HG03066 (cell line): Measurements from ENCODE around the gene IRX5.

Experiments
- ATAC-seq: cut with Tn5 transposase; IDR thresholded peaks from one replicate; pipeline ENCODE4 v1.9.1; 2021; ENCODE audit warnings: low read depth; ENCODE audit not compliant: unreplicated experiment

Gene IRX5

DNA sequence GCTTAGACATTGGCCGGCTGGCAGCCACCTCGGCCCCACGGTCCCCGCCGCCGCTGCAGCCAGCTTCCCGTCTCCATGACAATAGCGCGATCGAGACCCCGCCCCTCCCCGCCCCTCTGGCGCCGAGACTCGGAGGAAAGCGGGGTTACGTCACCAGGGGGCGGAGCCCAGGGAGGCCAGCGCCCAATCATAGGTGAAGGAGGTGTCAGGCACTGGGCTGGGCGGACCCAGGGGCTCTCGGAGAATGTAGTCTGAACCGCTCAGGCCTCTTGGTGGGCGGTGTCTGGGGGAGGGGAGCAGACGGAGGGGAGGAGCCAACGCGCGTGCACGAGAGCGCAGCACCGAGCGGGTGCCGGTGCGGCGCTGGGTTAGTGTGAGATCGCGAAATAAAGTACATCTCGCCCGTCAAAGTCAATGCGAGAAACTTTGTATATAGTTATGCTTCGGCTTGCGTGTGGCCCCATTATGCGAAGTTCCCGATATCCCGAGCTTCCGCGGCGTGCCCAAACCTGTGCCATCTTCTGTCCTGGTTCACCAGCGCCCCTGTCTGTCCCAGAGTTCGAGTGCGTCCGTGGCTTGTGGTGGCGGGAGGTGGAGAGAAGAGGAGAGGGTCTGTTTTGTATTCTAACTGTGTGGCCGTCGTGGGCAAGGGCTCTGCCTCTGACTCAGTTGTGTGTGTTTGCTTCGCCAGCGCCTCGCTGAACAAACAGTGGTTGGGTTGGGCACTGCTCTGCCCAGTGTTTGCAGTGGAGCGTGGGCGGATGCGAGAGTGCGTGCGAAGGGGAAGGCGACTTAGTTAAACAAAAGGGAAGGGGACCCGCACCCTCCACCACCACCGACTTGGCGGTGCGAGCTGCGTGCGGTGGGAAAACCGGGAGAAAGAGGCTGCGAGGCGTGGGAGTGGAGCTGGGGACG lies 1.3 kb upstream of the IRX5 start:
- peak; percentile 92 for ATAC-seq

DNA sequence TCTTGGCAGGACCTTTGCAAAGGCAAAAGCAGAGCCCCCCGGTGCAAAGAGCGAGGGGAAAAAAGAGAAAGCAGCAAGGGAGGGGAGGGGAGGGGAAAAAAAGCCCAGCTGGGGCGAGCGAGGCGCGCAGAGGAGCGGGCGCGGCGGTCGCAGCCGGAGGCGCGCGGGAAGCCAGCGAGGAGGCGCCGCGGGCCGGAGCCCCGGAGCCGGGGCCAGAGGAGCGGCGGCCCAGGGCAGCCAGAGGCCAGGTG lies 129 bp downstream of the IRX5 start:
- no peak for ATAC-seq

DNA sequence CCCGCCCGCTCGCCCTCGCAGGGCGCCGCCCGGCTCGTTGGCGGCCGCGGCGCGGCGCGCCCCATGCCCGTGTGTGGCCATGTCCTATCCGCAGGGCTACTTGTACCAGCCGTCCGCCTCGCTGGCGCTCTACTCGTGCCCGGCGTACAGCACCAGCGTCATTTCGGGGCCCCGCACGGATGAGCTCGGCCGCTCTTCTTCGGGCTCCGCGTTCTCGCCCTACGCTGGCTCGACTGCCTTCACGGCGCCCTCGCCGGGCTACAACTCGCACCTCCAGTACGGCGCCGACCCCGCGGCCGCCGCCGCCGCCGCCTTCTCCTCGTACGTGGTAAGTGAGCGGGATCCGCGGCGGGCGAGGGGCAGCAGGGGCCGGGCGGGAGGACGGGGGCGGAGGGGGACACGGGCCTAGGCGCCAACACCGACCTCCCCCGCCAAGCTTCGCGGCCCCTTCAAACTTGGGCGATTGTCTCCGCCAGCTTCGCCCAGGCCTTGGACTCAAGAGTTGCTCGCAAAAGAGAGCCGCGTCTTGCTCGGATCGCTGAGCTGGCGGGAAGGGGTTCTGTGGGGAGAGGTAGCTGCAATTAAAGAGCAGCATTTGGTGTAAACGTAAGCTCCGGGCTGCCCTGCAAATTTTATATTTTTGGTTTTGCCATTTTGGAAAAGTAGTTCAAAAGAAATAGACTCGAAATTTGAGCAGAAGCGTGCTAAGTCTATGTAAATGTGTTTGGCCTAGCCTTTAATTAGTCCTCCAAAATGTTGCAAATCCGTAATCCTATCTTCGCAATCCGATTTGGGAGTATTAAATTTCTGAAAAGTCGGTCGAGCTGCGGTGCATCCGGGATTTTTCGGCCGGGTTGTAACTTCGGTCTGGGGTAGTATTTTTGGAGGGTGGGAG lies 702 bp downstream of the IRX5 start:
- no peak for ATAC-seq

DNA sequence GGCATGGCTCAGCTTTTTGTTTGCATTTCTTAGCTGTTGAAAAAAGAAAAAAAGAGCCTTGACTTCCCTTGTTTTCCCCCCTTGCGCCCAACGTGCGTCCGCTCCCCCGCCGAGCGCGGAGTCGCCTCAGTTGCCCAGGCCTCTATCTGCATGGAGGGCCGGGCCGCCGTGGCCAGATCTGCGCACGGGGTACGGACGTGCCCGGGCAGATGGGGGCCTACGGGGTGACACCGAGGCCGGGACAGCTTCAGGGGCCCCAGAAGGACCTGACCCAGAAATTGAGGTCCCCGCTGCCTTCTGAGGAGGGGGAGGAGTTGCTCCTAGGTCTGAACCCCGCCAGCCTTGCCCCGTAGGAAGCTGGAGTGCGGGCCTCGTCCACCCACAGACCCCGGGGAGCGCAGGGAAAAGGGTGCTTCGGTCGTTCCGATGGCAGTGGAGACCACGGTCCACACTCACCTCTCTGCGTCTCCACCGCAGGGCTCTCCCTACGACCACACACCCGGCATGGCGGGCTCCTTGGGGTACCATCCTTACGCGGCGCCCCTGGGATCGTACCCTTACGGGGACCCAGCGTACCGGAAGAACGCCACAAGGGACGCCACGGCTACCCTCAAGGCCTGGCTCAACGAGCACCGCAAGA lies 1.5 kb downstream of the IRX5 start:
- no peak for ATAC-seq

DNA sequence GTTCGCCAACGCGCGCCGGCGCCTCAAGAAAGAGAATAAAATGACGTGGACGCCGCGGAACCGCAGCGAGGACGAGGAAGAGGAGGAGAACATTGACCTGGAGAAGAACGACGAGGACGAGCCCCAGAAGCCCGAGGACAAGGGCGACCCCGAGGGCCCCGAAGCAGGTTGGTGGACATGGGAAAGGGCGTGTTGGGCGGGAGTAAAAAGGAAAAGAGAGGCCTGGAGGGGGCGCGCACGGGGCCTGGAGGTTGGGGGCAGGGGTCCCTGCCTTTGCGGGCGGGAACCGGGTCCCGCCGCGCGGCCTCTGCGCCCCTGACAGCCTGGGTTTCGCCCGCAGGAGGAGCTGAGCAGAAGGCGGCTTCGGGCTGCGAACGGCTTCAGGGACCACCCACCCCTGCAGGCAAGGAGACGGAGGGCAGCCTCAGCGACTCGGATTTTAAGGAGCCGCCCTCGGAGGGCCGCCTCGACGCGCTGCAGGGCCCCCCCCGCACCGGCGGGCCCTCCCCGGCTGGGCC lies 2.1 kb downstream of the IRX5 start:
- no peak for ATAC-seq

DNA sequence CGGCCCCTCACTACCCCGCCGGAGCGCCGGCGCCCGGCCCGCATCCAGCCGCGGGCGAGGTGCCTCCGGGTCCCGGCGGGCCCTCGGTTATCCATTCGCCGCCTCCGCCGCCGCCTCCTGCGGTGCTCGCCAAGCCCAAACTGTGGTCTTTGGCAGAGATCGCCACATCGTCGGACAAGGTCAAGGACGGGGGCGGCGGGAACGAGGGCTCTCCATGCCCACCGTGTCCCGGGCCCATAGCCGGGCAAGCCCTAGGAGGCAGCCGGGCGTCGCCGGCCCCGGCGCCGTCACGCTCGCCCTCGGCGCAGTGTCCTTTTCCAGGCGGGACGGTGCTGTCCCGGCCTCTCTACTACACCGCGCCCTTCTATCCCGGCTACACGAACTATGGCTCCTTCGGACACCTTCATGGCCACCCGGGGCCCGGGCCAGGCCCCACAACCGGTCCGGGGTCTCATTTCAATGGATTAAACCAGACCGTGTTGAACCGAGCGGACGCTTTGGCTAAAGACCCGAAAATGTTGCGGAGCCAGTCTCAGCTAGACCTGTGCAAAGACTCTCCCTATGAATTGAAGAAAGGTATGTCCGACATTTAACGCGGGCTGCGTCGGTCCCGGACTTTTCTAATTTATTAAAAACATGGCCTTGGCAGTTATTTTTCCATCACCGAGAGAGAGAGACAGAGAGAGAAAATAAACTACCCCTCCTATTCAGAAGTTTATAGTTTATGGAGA lies 2.8 kb downstream of the IRX5 start:
- no peak for ATAC-seq

DNA sequence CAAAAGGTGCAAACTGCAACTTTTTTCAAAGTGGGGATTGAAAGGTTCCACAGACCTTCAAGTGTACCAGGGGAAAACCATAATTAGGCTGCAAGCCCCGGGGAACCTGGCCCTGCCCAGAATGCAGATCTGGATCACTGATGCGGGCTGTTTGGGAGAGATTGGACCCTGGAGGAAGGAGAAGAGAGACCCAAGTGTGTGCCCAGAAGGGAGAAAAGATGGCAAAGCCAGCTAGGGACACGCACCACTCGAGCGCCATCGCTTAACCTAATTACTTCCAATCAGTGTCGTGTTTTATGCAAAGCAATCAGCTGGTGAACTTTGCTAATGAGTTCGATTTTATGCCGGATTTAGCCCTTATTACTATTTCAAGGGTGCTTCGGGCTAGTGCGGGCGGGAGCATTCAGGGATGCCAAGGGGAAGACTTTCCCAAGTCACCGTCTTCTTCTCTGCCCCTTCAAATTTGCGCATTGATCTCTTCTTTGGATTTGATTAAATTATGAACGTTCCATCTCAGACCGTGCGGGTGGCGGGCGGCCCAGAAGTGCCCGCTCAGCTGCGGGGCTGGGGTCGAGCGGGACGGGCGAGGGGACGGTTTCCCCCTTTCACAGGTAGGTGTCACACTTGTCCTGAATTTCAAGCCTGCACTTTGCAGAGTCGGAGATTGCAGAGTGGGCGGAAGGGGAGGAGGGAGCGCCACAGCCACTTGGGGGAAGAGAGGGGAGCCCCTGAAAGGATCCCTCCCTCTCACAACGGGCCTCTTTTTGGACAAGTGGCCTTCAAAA lies 4.0 kb downstream of the IRX5 start:
- ATAC-seq: no peak

DNA sequence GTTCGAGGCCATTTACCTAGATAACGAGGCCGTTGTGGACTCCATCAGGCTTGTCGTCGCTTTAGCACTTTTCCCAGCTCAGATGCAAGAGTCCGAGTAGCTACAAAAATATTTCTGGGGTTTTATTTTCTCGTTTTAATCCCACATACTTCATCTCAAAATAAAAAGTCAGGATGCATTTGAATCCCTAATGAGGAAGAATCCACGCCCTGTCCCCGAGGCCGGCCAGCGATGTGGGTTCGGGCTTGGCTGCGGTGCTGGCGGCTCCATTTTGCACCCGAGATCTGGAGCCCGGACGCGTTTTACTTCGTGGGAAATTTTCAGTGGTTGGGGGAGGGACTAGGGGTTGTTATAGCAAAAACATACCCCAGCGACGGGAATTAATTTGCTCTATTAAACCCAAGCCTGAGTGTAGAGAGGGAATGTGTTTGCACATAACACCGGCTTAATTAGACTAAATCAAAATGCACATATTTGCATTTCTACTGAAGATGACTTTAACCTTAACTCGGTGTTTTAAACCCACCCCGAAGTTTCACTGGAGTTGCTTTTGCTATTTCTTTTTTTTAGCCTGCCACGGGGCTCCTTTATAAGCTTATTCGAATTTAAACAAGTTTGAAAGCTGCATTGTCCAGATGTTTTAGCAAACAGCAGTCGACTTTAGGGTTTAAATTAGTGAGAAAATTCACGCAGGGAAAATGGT lies 4.8 kb downstream of the IRX5 start:
- ATAC-seq: no peak

DNA sequence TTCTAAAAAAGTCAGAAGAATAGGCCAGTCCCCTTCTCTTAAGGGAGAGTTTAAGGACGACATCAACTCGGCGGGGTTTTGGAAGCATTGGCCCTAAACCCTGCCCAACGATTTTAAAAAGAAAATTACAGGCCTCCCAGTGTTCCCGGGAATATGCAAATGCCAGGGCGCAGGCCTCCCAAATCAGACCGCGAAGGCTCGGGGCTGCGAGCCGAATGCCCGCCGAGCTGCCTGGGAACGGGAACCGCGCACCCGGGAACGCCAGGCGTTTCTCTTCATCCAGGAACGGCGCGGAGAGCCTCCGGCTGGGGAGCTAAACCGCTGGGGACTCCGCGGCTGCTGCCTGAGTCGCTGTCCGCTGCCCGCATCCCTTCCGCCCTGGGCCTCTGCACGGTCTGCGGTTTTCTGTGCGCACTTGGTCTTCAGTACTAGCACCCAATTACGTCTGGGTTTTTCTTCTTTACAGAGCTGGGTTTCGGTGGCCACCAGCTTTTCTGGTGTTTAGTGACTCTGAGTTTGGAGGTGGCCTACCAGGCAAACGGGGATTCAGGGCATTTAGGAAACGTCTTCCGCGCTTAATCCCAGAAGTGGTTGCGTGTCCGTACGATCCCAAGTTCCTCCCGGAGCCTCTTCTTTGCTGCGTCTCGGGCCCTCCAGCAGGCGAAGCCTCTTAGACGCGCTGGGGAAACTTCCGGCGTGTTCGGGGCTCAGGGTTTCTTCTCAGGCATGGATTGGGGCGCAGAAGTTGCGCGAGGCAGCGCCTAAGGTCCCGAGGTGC lies 5.7 kb downstream of the IRX5 start:
- no peak for ATAC-seq

DNA sequence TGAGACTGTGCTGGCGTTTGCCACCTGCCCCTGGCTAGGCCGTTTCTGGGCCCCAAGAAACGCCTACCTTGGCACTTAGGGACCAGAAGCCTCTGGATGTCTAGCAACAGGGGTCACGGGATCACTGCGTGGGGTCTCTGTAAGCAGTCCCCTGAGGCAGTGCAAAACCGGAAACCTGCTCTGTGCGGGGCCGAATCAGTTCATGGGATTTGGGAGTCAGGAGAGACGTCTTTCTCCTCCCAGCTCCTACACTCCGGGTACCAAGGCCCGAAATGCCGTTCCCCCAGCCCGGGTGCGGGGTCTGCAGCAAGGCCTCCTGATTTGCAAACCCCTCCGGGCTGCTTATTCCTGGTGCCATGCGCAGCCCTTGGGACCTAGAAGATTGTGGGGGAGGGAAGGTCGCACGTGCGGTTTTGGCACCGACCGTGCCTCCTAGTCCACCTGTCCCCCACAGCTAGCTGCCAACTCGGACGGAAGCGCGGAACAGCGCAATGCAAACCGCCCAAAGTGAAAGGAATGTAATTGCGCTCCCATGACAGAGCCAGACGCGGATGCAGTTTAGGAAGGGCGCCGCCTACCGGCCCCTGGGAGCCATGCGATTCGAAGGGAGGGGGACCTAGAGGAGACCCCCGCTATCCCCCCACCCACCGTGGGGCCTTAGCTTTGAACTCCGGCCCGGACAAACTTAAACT lies 6.5 kb downstream of the IRX5 start:
- ATAC-seq: no peak

DNA sequence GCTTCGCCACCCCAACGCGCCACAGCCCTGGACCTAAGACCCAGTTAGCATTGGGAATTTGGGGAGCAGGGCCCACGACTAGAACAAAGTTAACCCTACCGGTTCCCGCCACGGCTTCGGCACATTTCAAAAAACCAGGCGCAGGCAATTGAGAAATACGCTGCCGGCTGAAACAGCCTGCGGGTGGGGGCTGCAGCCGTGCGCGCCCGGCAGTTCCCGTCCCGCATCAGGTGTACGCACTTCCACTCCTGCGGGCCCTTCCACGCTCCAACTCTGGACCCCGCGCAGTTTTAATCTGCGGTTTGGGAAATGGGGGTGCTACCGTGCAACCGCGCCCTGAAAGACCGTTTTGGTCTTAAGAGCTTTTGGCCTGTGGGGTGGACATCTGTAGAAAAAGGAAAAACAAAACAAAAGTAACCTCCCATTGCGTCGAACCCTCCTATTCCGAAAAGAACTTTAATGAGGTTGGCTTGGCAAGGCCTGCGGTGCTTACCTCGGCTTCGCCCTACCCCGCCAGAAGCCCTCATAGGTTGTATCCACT lies 7.1 kb downstream of the IRX5 start:
- no peak for ATAC-seq

DNA sequence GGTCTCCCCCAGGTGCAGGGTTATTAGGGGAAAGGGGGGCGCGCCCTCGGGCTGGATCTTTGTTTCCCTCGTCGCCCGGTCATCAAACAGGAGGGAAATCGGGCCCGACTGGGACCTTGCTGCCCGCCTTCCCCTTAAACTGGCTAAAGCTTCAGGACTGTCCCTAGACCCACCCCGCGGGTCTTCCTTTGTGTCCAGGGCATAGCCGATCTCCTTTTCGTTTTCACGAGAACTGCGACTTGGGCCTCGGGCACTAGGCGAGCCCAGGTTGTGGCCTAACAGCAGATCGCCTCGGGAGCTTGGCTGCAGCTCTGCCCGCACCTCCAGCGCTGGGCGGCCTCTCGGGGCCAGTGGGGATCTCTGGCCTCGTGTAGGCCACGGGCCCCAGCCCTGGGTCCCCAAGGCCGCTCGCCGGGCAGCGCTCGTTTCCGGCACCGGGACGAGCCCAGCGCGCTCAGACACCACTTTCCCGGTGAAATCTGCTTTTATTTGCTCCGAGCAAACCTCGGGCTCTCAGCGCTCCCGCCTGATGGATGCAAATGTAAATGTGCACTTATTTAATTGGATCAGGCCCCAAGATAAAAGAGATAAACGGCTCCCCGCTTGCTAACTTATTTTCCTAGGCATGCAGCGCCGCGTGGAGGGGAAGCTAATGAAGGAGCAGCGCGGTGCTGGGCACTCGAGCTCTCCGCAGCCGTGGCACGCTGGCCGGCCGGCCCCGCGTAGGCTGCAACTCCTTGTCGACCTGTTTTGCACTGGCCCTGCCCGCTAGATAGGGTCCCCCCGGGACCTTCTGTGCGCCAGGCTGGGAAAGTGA lies 7.8 kb downstream of the IRX5 start:
- ATAC-seq: no peak

DNA sequence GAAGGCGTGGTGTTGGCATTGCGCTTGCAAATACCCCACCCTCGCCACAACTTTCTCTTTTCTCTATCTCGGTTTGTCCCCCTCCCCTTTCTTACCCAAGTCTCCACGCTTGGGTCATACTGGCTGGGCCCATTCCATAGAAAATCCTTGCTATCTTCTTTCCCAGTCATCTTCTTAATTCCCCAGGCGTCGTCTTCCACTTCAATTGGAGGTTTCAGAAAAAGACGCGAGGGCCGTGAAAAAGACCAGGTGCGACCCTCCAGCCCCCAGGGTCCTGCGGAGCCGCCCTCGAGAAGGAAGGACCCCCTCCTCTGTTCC lies 8.3 kb downstream of the IRX5 start:
- ATAC-seq: no peak

DNA sequence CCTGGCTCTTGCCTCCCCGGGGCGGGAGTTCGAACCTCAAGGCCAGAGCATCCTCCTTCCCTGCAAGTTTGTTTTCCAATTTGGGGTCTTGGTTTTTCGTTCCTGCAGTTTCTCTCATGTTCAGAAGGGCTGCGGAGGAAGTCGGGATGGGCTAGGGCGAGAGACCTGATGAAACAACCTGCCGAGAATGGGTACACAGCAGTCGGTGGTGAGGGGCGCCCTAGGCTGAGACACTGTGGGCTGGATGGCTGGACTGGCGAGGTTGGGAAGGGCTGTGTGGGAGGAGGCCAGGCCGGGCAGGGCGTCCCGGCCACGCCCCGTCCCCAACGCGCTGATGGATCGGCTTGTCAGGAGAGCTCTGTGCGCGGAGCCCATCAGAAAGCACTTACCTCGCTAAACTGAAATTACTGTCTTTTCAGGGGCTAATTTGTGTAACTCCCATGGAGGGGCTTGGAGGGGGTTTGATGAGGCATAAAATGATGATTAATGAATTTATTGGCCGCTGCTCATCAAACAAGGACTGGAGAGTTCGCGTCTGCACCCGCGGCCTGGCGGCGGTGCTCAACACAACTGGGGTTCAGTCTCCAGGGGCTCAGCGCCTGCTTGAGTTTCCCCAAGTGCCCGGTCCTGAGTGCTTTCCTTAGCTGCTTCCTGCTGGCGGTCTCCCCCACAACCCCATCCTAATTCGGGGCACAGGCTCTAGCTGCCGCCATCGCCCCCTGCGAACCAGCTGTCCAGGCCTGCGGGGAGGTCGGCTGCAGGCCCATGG lies 9.0 kb downstream of the IRX5 start:
- ATAC-seq: no peak

DNA sequence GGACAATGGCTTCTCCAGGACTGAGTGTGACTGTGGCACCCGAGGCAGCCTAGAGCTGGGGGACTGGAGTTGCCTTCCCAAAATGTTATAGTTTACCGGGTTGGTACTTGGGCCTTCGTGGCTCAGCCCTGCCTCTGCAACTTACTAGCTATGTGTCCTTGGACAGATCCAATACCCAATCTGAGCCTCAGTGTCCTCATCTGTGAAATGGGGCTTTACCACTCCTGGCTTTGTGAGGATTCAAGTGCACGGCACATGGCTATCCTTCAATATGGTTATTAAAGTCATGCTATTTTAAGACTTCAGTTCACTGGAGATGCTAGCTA lies 9.6 kb downstream of the IRX5 start:
- no peak for ATAC-seq

DNA sequence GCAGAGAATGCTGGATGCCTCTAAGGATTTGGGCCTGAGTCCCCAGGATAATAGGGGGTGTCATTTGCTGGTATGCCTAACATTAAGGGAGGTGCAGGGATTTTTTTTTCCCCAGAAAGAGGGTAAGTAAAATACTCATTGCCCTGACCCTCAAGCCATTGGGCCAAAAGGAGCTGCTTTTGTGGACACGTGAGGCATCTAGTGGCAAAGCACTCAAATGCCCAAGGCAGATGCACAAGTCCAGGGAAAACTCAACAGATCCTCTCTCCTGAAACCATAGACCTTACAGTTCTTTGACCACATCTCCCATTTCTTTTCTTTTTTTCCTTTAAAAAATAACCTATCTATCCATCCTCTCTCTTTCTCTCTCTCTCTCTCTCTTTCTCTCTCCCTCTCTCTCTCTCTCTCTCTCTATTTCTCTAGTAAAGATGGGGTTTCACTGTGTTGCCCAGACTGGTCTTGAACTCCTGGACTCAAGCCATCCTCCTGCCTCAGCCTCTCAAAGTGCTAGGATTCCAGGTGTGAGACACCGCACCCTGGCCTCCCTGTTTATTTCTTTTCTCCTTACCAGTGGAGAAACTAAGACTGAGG lies 11.8 kb downstream of the IRX5 start:
- no peak for ATAC-seq
